GM21619 (cell line): ENCODE results near the gene MAPK8IP3.

Experiments
- ATAC-seq: cut with Tn5 transposase; IDR thresholded peaks from one replicate; pipeline ENCODE4 v1.9.1; 2021; ENCODE audit not compliant: unreplicated experiment

Gene MAPK8IP3

DNA sequence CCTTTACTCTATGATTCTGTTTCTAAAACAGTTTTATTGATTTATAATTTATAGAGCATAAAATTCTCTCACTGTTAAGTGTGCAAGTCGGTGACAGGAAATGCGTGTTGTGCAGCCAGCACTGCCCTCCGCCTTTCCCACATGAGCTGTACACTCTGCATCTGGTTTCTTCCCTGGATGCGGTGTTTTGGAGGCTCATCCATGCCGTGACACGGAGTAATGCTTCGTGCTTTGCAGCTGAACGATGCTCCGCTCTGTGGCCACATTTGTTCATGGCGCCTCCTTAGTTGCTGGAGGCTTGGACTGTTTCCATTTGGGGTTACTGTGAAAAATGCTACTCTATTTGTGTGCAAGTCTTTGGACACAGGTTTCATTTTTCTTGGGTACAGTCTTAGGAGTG lies 94.7 kb downstream of the MAPK8IP3 start:
- no peak for ATAC-seq

DNA sequence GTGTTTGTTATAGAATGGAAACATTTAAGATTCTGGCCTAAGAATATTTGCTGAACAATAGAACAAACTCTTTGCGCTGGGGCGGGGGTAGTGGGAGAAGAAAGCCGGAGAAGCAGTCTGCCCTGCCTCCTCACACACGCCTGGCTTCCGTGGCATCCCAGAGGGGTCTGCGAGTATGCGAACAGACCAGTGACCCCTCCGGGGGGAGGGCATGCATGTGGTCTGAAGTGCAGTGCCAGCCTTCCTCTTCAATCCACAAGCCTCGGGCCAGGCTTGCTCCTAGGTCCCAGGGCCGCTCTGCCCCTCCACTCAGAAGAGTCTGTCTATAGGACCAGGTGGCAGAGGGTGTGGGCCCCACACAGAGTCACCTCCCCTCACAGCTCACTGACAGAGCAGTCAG lies 101.6 kb downstream of the MAPK8IP3 start:
- ATAC-seq = no peak

DNA sequence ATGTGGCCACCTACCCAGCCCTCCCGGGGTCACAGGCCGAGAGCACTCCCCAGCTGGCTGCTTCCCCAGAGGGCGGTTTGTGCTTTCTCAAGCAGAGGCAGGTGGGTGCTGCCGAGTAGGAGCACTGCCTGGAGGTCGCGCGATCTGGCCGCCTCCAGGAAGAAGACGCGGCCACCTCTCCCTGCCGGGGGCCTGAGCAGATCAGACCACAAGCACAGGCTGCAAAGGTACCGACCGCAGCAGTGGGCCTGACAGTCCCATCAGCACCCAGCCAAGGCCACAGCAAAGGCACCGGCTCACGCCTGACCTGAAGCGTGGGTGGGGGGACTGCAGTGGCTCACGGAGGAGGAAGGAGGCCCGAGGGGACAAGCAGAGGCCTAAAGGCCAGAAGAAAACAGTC lies 102.7 kb downstream of the MAPK8IP3 start:
- ATAC-seq = no peak

DNA sequence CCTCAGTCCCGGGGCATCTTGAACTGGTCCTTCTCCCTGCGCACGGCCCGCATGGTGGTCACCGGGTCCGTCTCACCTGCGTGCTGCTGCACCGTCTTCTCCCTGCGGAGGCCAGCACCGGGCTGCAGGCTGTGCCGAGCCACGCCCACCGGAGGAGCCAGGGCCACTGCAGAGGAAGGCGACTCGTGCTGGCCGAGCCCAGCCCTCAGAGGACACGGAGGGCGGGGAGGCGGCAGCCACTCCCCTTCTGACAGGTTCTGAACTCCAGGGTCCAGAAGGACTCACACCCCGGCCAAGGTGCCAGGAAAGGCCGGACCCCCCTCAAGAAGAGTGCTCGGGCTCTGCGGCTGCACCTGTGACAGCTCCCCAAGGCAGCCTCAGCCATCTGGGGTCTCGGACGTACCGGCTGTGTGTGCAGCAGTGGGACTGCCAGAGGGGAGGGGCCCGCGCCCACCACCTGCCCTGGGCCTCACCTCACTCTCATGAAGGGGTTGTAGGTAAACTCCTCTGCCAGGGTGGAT lies 103.3 kb downstream of the MAPK8IP3 start:
- no peak for ATAC-seq

DNA sequence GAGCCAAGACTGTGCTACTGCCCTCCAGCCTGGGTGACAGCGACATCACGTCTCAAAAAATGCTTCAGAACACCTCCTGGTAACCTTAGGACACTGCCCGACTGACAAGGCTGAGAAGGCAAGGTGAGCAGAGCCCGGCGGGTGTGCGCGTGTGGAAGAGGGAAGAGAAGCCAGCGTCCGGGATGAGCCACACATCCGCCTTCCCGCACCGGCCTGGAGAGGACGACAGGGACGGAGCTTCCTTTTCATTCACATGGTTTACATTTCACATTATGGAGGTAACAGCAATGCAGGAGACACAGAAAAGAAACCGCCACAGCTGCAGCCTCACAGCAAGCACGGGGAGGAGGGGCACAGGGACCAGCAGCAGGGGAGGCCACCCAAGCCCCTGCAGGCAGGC lies 104.1 kb downstream of the MAPK8IP3 start:
- no peak for ATAC-seq

DNA sequence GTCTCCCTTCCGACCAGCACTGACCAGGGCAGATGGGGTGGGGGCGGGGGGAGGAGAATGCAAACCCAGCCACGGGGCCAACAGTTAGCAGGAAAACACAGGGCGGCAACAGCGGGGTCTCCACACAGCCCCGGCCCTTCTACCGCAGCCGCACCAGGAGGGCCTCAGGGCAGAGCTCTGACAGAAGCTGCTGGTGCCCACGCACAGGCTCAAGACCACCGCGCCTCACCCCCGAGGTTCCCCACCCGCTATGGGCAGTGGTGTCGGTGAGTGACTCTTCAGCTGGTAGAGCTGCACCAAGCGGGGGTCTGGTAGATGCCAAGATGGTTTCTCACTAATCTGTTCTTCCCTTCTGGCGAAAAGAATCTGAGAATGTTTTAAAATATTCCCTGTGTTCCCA lies 104.5 kb downstream of the MAPK8IP3 start:
- ATAC-seq = no peak

DNA sequence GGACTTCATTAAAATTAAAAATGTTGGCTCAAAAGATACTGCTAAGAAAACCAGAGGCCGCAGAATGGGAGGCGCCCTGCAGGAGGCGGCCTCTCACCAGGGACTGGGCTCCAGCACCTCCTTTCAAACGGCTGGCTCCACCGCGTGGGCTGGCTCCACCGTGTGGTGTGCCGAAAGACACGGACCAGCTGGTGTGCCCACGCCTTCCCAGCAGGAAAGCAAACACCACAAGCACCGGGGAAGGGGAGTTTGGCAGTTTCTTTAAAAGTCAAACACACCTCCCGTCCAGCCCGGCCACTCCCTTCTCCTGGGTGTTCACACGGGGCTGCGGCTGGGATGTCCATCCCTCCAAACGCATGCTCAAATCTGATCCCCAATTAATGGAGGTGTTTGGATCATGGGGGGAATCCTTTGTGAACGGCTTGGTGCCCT lies 106.8 kb downstream of the MAPK8IP3 start:
- ATAC-seq = no peak

DNA sequence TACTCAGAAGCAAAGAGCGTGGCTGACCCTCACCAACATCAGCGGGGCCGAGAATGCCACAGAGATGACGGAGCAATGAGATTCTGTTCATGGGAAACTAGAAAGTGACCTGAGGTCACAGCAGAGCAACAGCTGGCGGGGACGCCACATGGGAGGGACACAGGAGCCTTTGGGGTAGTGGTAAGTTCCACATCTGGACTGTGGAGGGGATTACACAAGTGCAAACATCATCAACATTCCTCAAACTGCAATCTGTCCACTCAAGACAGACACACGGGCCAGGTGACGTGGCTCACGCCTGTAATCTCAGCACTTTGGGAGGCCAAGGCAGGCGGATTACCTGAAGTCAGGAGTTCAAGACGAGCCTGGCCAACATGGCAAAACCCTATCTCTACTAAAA lies 109.5 kb downstream of the MAPK8IP3 start:
- ATAC-seq = no peak

DNA sequence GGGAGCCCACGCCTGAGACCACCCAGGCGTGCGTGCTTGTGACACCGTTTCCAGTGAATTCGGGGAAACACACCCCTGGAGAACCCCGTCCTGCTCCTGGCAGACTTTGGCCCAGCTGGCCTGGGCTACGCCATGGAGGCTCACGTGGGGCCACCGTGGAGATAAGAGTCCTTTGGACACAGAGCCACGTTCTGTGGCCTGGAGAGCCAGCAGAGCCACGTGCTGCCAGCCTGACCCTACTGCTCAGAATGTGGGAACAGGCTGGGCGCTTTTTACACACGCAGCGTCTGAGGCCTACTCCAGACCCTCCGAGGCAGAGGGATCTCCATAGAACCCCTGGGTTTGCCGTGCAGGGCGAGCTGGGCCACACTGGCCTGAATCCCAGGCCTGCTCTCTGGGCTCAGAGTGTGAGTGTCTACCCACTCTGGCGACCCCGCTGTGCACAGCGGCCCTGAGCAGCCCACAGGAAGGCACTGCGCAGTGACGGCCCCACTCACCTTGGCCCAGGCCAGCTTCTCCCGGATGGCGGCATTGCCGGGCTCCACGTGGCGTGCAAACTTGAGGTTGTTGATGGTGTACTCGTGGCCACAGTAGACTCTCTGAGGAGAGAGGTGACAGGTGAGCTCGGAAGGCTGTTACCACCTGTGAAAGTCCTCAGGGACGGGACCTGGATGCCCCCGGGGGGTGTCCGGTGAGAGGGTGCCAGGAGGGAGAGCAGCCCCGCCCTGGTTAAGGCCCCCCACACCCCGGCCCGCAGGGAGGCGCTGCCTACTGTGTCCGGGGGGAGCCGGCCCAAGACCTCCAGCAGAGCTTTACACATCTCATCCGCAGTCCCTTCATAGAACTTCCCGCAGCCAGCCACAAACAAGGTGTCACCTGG lies 110.6 kb downstream of the MAPK8IP3 start:
- ATAC-seq = no peak

DNA sequence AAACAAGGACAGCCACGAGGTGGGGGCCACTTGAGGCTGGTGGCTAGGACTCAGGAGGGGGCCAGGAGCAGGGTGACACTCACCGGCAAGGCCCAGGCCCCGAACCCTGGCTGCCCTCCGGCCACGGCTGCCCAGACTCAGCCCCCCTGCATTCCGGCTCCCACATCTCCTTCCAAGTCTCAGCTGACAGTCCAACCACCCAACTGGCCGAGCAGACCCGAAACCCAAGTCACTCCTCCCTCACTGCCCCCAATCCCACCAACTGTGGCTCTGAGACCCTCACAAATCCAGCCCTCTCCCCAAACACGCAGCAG lies 111.2 kb downstream of the MAPK8IP3 start:
- ATAC-seq = no peak

DNA sequence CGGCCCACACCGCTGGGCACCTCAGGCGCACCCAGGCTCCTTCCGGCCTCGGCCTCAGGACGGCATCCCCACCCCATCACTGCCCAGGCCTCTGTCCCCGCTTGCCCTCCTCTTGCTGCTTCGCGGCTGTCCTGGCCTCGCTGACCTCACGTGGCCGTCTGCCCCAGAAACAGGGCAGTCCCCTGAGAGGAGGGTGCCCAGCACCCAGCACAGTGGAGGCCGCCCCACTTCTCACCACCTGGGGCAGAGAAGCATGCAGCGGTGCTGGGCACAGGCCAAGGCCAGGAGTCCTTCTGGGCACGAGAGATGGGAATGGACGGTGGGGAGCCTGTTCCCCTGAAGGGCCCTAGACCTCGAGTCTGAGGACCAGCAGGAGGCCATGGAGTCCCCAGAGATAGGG lies 111.7 kb downstream of the MAPK8IP3 start:
- no peak for ATAC-seq

DNA sequence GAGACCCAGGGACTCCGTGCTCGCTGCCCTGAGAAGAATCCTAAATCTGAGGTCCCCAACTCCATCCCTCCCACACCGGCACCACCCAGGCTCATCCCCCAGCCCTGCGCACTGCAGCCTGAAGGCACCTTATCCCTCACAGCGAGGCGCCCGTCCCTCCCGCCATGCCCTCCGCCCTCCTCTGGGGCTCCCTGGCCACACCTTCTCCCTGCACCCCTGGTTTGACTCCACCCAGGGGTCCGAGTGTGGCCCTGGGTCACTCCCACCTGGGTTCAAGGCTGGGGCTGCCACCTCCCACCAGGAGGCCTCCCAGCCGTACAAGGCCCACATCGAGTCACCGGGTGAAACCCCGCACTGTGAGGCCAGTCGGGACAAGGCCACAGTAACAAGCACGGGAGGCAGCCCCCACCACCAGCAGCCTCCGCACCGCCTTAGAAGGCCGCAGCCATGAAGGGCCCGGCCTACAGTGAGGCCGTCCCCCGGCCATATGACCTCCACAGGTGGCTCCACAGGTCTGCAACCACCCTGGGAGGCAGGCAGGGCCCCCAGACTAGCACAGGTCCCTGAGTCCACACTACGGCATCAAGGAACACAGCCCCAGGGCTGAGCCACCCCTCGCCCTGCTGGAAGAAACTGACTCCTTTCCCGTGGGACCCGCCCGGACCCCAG lies 112.3 kb downstream of the MAPK8IP3 start:
- ATAC-seq = no peak

DNA sequence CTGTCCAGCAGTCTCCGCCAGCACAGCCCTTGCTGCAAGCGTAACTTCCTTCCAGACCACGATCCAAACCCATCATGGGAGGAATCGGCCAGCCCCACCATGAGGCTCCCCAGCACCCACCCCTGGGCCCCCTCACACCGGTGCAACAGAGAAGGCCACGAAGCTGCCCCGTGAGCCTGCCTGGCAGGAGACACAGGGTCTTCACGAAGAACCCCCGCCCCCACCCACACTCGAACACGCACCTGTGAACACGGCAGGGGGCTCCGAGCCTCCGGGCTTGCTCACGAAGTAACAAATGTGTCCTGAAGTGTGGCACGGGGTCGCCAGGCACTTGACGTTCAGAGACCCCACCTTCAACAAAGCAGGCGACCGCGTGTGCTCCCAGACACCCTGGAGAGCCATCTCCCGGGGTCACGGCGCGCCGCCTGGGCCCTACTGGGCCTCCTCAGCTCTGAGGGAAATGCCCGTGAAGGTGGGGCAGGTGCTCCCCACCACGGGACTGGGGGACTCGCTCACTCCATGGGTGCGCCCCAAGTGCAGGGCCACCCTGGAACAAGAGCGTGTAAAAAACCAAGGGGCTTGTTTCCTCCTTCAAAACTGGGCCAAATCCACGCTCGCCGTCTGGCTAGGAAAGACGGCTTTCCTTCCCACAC lies 113.0 kb downstream of the MAPK8IP3 start:
- no peak for ATAC-seq

DNA sequence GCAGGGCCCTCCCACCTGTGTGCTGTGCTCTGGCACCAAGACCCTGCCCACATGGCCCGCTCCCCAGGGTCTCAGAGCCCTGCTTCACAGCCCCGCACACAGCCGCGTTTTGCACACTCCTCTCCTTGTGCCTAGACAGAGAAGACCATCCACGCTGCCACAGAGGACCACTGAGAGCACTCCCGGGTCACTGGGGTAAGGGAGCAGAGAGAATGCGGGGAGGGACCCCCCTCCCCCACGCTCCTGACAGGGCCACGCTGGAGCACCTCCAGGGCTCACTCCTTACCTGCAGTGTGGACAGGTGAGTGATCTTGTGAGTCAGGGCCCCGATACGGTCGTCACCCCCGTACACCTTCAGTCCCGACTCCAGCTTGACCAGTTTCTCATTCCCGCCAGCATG lies 113.6 kb downstream of the MAPK8IP3 start:
- no peak for ATAC-seq
